Stromal cell of bone marrow (primary cell): ENCODE measurements around the gene SHC4.
"Not testable (repeated sequence)": the region's sequence is repeated elsewhere in the genome, so short reads cannot be mapped to it uniquely, and the experiment has no call there.

ENCODE experiments used
- DNase-seq: peaks from one replicate; pipeline ENCODE4 v3.0.0-alpha.2; 2012; ENCODE audit warnings: low read depth

Gene SHC4

GRCh38 chr15:48963524-48964113 lies at the start of gene SHC4:
TSS of gene SHC4 (minus strand) at chr15:48963919. CDS start at chr15:48963015, 904 bp downstream.
- DNase-seq, result peak; percentile 69

- DNase-seq, result no peak
Measured at GRCh38 chr15:48999314-48999713, 35.6 kb upstream of the SHC4 start.

GRCh38 chr15:48996276-48996675 lies 32.6 kb upstream of the SHC4 start:
- no peak for DNase-seq

GRCh38 chr15:48993380-48993779 lies 29.7 kb upstream of the SHC4 start:
- DNase-seq, result no peak

GRCh38 chr15:48992545-48992944 lies 28.8 kb upstream of the SHC4 start:
- DNase-seq, result no peak

- no peak for DNase-seq
Measured at GRCh38 chr15:48992096-48992495, 28.4 kb upstream of the SHC4 start.

- DNase-seq, result no peak
Measured at GRCh38 chr15:48989170-48989569, 25.5 kb upstream of the SHC4 start.

- DNase-seq, result no peak
Measured at GRCh38 chr15:48987142-48987541, 23.4 kb upstream of the SHC4 start.

- no peak for DNase-seq
Measured at GRCh38 chr15:48986240-48986639, 22.5 kb upstream of the SHC4 start.

GRCh38 chr15:48985516-48985915 lies 21.8 kb upstream of the SHC4 start:
- no peak for DNase-seq

GRCh38 chr15:48984811-48985352 lies 21.2 kb upstream of the SHC4 start:
- DNase-seq, result peak; percentile 33

GRCh38 chr15:48984021-48984710 lies 20.4 kb upstream of the SHC4 start:
- no peak for DNase-seq

GRCh38 chr15:48983300-48983699 lies 19.6 kb upstream of the SHC4 start:
- DNase-seq, result no peak

GRCh38 chr15:48981941-48982340 lies 18.2 kb upstream of the SHC4 start:
- DNase-seq, result no peak

GRCh38 chr15:48978638-48979037 lies 14.9 kb upstream of the SHC4 start:
- DNase-seq, result no peak

- no peak for DNase-seq
Measured at GRCh38 chr15:48976444-48977088, 12.8 kb upstream of the SHC4 start.

- DNase-seq, result peak; percentile 62
Measured at GRCh38 chr15:48975472-48976419, 12.0 kb upstream of the SHC4 start.

GRCh38 chr15:48974882-48975281 lies 11.2 kb upstream of the SHC4 start:
- DNase-seq, result no peak

- DNase-seq, result no peak
Measured at GRCh38 chr15:48972750-48973503, 9.2 kb upstream of the SHC4 start.

GRCh38 chr15:48970926-48971325 lies 7.2 kb upstream of the SHC4 start:
- DNase-seq, result not testable (repeated sequence)

GRCh38 chr15:48968066-48968465 lies 4.3 kb upstream of the SHC4 start:
- DNase-seq, result no peak
